Activated CD4-positive, alpha-beta T cell treated with anti-CD3 and anti-CD28 coated beads, Interleukin-10, Interleukin-2, amounts not matched to agents 100 ng/mL and 50 ng/mL, durations not matched to agents 16 hours and 8 hours (primary cell): ENCODE measurements around the gene TIGD1.

ENCODE experiments used
- DNase-seq: peaks from one replicate; pipeline ENCODE4 v3.0.0-alpha.2; 2020

TIGD1 gene

GRCh38 chr2:232569541-232569940 is 19.2 kb upstream of the TIGD1 start:
- DNase-seq, result no peak

- DNase-seq, result no peak
Observed at GRCh38 chr2:232568161-232568560, 17.8 kb upstream of the TIGD1 start.

- no peak for DNase-seq
Observed at GRCh38 chr2:232567721-232568120, 17.4 kb upstream of the TIGD1 start.

- no peak for DNase-seq
Observed at GRCh38 chr2:232563580-232563979, 13.2 kb upstream of the TIGD1 start.

GRCh38 chr2:232562515-232563151 is 12.3 kb upstream of the TIGD1 start:
- DNase-seq, result no peak

- no peak for DNase-seq
Observed at GRCh38 chr2:232556426-232556825, 6.1 kb upstream of the TIGD1 start.

- DNase-seq, result no peak
Observed at GRCh38 chr2:232551776-232552175, 1.4 kb upstream of the TIGD1 start.

GRCh38 chr2:232551250-232551638 is 887 bp upstream of the TIGD1 start:
- no peak for DNase-seq

- no peak for DNase-seq
Observed at GRCh38 chr2:232549655-232550353, 553 bp downstream of the TIGD1 start.

- DNase-seq, result no peak
Observed at GRCh38 chr2:232547991-232548390, 2.4 kb downstream of the TIGD1 start.

- DNase-seq, result no peak
Observed at GRCh38 chr2:232545511-232546375, 4.6 kb downstream of the TIGD1 start.

GRCh38 chr2:232544674-232545073 is 5.7 kb downstream of the TIGD1 start:
- no peak for DNase-seq

GRCh38 chr2:232543928-232544631 is 6.3 kb downstream of the TIGD1 start:
- DNase-seq, result no peak

- DNase-seq, result no peak
Observed at GRCh38 chr2:232543491-232543890, 6.9 kb downstream of the TIGD1 start.

GRCh38 chr2:232542715-232543467 is 7.5 kb downstream of the TIGD1 start:
- DNase-seq, result no peak

- no peak for DNase-seq
Observed at GRCh38 chr2:232541961-232542714, 8.2 kb downstream of the TIGD1 start.

GRCh38 chr2:232541195-232541960 is 9.0 kb downstream of the TIGD1 start:
- no peak for DNase-seq

- no peak for DNase-seq
Observed at GRCh38 chr2:232540441-232541041, 9.8 kb downstream of the TIGD1 start.

- DNase-seq, result no peak
Observed at GRCh38 chr2:232539298-232540231, 10.8 kb downstream of the TIGD1 start, which contains the start of gene CHRNG. CHRNG (plus strand) TSS chr2:232539692; CDS start chr2:232539748, 56 bp downstream.
